Endothelial cell of umbilical vein (primary cell): ENCODE measurements around the gene BIK. TPM values are rescaled to one million over a fixed set of nuclear protein-coding genes. Genes with fewer than 3 reads are reported as not detected.

Experiments
- BruUV-seq: library from RNA; stranded (reverse); fragments of 400-500 nt; replicated peaks from 2 replicates; lab custom pipeline; 2021; lab: Mats Ljungman, UMichigan
- CTCF ChIA-PET: fragments of 300-600, 350-600 bp; sonication (Branson Sonifier 250); formaldehyde crosslinking; loops from one replicate; lab custom pipeline; 2021; ENCODE audit warnings: antibody characterized with exemption, inconsistent platforms; lab: Charles Lee
- POLR2A ChIA-PET: fragments of 300-600, 350-600 bp; sonication (Branson Sonifier 250); formaldehyde crosslinking; loops from one replicate; lab custom pipeline; 2021; ENCODE audit warnings: antibody characterized with exemption, inconsistent platforms; lab: Charles Lee
- DNase-seq: peaks from one replicate; pipeline ENCODE4 v3.0.0-alpha.2; 2011; ENCODE audit warnings: low read depth, low spot score
- FAIRE-seq: peaks from 2 replicates; lab custom pipeline; 2011; peaks lifted over from hg19 to GRCh38; lab: Jason Lieb, UNC
- H2AFZ ChIP-seq: 2 replicates; pipeline ENCODE4 v1.6.0; 2012; ENCODE audit warnings: low read depth, low read length, control low read depth, inconsistent platforms
- H3K27ac ChIP-seq: 2 replicates; pipeline ENCODE4 v1.5.1; 2011; ENCODE audit warnings: low read depth, mild to moderate bottlenecking, control low read depth, low read length, moderate library complexity; ENCODE audit not compliant: insufficient read depth
- H3K27me3 ChIP-seq, 2 experiments: 2 replicates each; pipeline versions ENCODE4 v1.6.0 to v1.6.1; 2011; ENCODE audit warnings: low read length in 2 of 2, mixed read lengths in 1 of 2; ENCODE audit not compliant: control insufficient read depth in 2 of 2, insufficient read depth in 2 of 2
- H3K36me3 ChIP-seq, 2 experiments: 2 replicates in 1 of 2; 3 replicates in 1 of 2; pipeline ENCODE4 v1.5.1; 2011; ENCODE audit warnings: low read length in 2 of 2, mild to moderate bottlenecking in 1 of 2, moderate library complexity in 1 of 2; ENCODE audit not compliant: control insufficient read depth in 2 of 2, insufficient read depth in 2 of 2; ENCODE audit errors: extremely low read depth in 1 of 2
- H3K4me1 ChIP-seq: 3 replicates; pipeline ENCODE4 v1.5.1; 2011; ENCODE audit warnings: mild to moderate bottlenecking, low read length; ENCODE audit not compliant: control insufficient read depth, insufficient read depth; ENCODE audit errors: extremely low read depth
- H3K4me2 ChIP-seq: 2 replicates; pipeline ENCODE4 v1.6.1; 2011; ENCODE audit warnings: low read length, control low read depth, mixed read lengths; ENCODE audit not compliant: insufficient read depth
- H3K4me3 ChIP-seq, 3 experiments: fragments of 200-600 bp in 1 of 3; sonication (generic), shearing (Covaris generic) in 1 of 3; replicated peaks in 1 of 3; 2 replicates each; pipeline ENCODE4 v1.5.1; 2011 to 2016; ENCODE audit warnings: control low read depth in 3 of 3, low read length in 3 of 3, mild to moderate bottlenecking in 2 of 3, inconsistent platforms in 1 of 3, low read depth in 1 of 3, moderate library complexity in 1 of 3; ENCODE audit not compliant: insufficient read depth in 1 of 3
- H3K79me2 ChIP-seq: 2 replicates; pipeline ENCODE4 v1.6.0; 2012; ENCODE audit warnings: low read length, inconsistent platforms; ENCODE audit not compliant: control insufficient read depth, insufficient read depth
- H3K9ac ChIP-seq: replicated peaks from 2 replicates; pipeline ENCODE3; 2011; ENCODE audit warnings: low read length, control low read depth; ENCODE audit not compliant: insufficient read depth; ENCODE audit errors: extremely low read depth
- H3K9me1 ChIP-seq: replicated peaks from 3 replicates; pipeline ENCODE4 v1.6.0; 2011; ENCODE audit warnings: mild to moderate bottlenecking, low read length; ENCODE audit not compliant: control insufficient read depth, insufficient read depth; ENCODE audit errors: extremely low read depth
- H3K9me3 ChIP-seq: replicated peaks from 2 replicates; pipeline ENCODE4 v1.5.1; 2012; ENCODE audit warnings: low read length, inconsistent platforms; ENCODE audit not compliant: control insufficient read depth, insufficient read depth
- H4K20me1 ChIP-seq: replicated peaks from 2 replicates; pipeline ENCODE3; 2011; ENCODE audit warnings: mild to moderate bottlenecking, low read length; ENCODE audit not compliant: control insufficient read depth, insufficient read depth; ENCODE audit errors: extremely low read depth
- EZH2 ChIP-seq: IDR thresholded peaks from 2 replicates; pipeline ENCODE4 v1.6.1; 2012; ENCODE audit warnings: borderline replicate concordance, low read depth, mild to moderate bottlenecking, moderate library complexity, low read length, inconsistent platforms; ENCODE audit not compliant: severe bottlenecking
- FOS ChIP-seq: IDR thresholded peaks from 2 replicates; pipeline ENCODE4 v1.6.1; 2011; ENCODE audit warnings: mild to moderate bottlenecking, low read length, moderate library complexity, borderline replicate concordance; ENCODE audit not compliant: insufficient read depth
- GATA2 ChIP-seq: IDR thresholded peaks from 2 replicates; pipeline ENCODE4 v1.7.0; 2011; ENCODE audit warnings: low read depth, mild to moderate bottlenecking, moderate library complexity, mixed read lengths, low read length; ENCODE audit not compliant: insufficient read length, insufficient read depth
- JUN ChIP-seq: IDR thresholded peaks from 2 replicates; pipeline ENCODE4 v1.6.1; 2011; ENCODE audit warnings: borderline replicate concordance, low read depth; ENCODE audit not compliant: insufficient read length, insufficient read depth
- MYC ChIP-seq: IDR thresholded peaks from one replicate; pipeline ENCODE4 v1.6.1; 2011; ENCODE audit warnings: mild to moderate bottlenecking, low read depth, low read length
- POLR2A ChIP-seq: IDR thresholded peaks from 2 replicates; pipeline ENCODE4 v1.6.1; 2012; ENCODE audit warnings: low read depth, mild to moderate bottlenecking, control low read depth, low read length
- POLR2AphosphoS5 ChIP-seq: IDR thresholded peaks from 2 replicates; pipeline ENCODE4 v1.6.1; 2012; ENCODE audit warnings: low read depth, mild to moderate bottlenecking, control low read depth, low read length, moderate library complexity; ENCODE audit not compliant: insufficient read depth
- dilution Hi-C: fragments of 300-500 bp; cut with MboI; formaldehyde crosslinking; loops from one replicate; pipeline ENCODE4 v1.15.0; 2019; ENCODE audit warnings: low sequenced_read_pairs; ENCODE audit not compliant: extremely low pct_ligation_motif_present
- intact Hi-C: fragments of 100-400 bp; cut with micrococcal nuclease; formaldehyde crosslinking; loops from one replicate; pipeline ENCODE4 v1.10.0; 2022
- polyA plus RNA-seq, 4 experiments: library from polyadenylated mRNA; depleted of rRNA in 3 of 4; stranded (reverse) in 3 of 4; unstranded in 1 of 4; fragments of >200 nt; gene quantifications; 2 replicates each; pipeline versions ENCODE4 v1.2.1 to v1.2.3, GENCODE V29; 2011 to 2012; ENCODE audit warnings: missing spikeins in 1 of 4
- total RNA-seq: library from RNA; stranded (reverse); gene quantifications from 2 replicates; pipeline ENCODE4 v1.2.3, GENCODE V29; 2021
- TF ChIP-seq, protein P1 (sequence below), 2 donors: IDR thresholded peaks; 1 replicate in 1 of 2; 2 replicates in 1 of 2; pipeline ENCODE4 v1.5.1; 2011; ENCODE audit warnings: low read length in 2 of 2, mild to moderate bottlenecking in 2 of 2, moderate library complexity in 2 of 2, control low read depth in 1 of 2, inconsistent platforms in 1 of 2, low read depth in 1 of 2; ENCODE audit not compliant: insufficient read depth in 1 of 2; ENCODE audit errors: extremely low read depth in 1 of 2
- TF ChIP-seq, protein P2 (sequence below): IDR thresholded peaks from 2 replicates; pipeline ENCODE4 v1.6.1; 2011; ENCODE audit not compliant: insufficient read depth, insufficient read length

The BIK gene
- total and polyA plus RNA-seq, 2 donors (not counting 3 experiments of a cell fraction or from before 2014, with no cell fraction given), result 0.49 to 0.95 TPM

DNA sequence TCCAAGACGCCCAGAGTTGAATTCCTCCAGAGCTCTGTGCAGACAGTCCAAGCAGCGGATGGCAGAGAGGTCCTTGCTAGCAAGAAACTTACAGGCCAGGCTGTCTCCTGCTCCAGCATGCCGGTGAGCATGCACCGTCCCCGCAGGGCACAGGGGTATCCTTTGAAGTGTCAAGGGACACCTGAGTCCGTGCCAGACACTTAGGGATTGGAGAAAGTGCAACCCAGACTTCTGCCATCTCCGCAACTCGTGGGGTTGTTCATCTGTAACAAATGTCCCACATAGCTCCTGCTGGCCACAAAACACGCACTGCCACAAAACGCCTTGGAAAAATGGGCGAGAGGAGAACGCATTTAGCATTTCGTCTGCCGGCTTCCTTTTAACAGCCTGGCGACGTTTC lies 54.1 kb downstream of the BIK start:
- Histone ChIP-seq H3K4me3 (no peak overlapping the region), H3K79me2 (no peaks in the 10 kb centered on the region), H3K9me1 (no peaks in the 10 kb centered on the region), H3K36me3 (peaks cover 0 to 9% of the 10 kb centered on the region in 2 experiments), H3K27me3 (no peaks in the 10 kb centered on the region), H2AFZ (no peak overlapping the region), H3K4me2 (peak overlapping the region; percentile 31), H4K20me1 (no peaks in the 10 kb centered on the region), H3K9ac (no peak overlapping the region), H3K27ac (no peak overlapping the region), H3K4me1 (no peaks in the 10 kb centered on the region), H3K9me3 (no peaks in the 10 kb centered on the region)
- POLR2A ChIA-PET, result interaction anchor here (0.6 kb wide), 1 partner anchor 627 kb away, joined by 3 read pairs; no protein-coding TSS in a partner anchor
- TF ChIP-seq POLR2A (no peak), MYC (no peak), EZH2 (no peak), POLR2AphosphoS5 (no peak), FOS (no peak), GATA2 (no peak), JUN (no peak)
- TF ChIP-seq, protein P1, sequence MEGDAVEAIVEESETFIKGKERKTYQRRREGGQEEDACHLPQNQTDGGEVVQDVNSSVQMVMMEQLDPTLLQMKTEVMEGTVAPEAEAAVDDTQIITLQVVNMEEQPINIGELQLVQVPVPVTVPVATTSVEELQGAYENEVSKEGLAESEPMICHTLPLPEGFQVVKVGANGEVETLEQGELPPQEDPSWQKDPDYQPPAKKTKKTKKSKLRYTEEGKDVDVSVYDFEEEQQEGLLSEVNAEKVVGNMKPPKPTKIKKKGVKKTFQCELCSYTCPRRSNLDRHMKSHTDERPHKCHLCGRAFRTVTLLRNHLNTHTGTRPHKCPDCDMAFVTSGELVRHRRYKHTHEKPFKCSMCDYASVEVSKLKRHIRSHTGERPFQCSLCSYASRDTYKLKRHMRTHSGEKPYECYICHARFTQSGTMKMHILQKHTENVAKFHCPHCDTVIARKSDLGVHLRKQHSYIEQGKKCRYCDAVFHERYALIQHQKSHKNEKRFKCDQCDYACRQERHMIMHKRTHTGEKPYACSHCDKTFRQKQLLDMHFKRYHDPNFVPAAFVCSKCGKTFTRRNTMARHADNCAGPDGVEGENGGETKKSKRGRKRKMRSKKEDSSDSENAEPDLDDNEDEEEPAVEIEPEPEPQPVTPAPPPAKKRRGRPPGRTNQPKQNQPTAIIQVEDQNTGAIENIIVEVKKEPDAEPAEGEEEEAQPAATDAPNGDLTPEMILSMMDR (IDR thresholded peaks at IDR 0.05; ENCODE audit: extremely low read depth in 1 of 2, insufficient read depth in 1 of 2, low read depth in 1 of 2, low read length in 2 of 2), result no peak
- TF ChIP-seq, protein P2, sequence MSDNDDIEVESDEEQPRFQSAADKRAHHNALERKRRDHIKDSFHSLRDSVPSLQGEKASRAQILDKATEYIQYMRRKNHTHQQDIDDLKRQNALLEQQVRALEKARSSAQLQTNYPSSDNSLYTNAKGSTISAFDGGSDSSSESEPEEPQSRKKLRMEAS, result no peak
- BruUV-seq, result no TSS peak
- DNase-seq (no peak), FAIRE-seq (no peak)
- CTCF ChIA-PET, result no interaction called here
- intact Hi-C loops, result no loop called here
- dilution Hi-C loops, result no loop called here
